CD4-positive, alpha-beta T cell treated with Interleukin-6 for 4 hours (primary cell): ENCODE measurements around the gene G3BP1.
"Not testable (repeated sequence)": the region's sequence is repeated elsewhere in the genome, so short reads cannot be mapped to it uniquely, and the experiment has no call there.

Experiments
- DNase-seq: peaks from one replicate; pipeline ENCODE4 v3.0.0-alpha.2; 2020; ENCODE audit warnings: mixed read lengths

The G3BP1 gene

GRCh38 chr5:151757233-151758140 lies 14.3 kb upstream of the G3BP1 start:
- DNase-seq = peak; percentile 35

DNA sequence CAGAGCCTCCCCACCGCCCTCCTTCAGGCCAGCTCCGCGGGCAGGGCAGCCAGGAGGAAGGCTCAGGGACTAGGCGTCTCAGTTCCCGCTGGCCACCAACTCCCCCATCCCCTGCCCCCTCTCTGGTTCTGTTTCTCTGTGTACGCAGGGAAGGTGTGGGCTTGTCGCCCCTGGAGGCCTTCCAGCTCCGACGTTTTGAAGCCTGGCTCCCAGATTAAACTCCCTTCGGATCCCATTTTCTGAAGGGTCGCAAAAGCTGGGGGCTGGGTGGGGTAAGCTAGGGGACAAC lies 13.7 kb upstream of the G3BP1 start:
- DNase-seq = no peak

GRCh38 chr5:151758430-151759241 lies 13.1 kb upstream of the G3BP1 start, which contains the start of gene ATOX1:
ATOX1 (minus strand) TSS chr5:151758631; CDS start chr5:151758551, 80 bp downstream.
- DNase-seq = peak; percentile 93

DNA sequence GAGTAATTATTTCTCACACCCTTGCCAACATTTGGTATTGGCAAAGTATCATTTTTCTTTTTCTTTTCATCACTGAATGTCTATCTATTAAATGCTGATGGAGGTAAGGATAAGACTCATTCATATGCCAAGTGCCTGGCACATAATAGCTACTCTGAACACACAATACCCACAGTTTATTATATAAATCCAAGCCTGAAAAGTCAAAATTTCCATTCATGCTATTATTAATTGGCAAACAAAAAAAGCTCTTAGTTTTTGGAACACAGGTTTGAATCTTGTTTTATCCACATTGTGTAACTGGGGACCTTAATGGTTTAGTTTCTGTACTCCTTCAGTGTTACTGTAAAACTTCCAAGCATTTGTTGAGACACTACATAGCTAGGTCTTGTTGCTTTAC lies 7.0 kb upstream of the G3BP1 start:
- no peak for DNase-seq

GRCh38 chr5:151766975-151767374 lies 4.8 kb upstream of the G3BP1 start:
- no peak for DNase-seq

- DNase-seq = peak; percentile 72
Observed at GRCh38 chr5:151770383-151771258, 1.1 kb upstream of the G3BP1 start.

DNA sequence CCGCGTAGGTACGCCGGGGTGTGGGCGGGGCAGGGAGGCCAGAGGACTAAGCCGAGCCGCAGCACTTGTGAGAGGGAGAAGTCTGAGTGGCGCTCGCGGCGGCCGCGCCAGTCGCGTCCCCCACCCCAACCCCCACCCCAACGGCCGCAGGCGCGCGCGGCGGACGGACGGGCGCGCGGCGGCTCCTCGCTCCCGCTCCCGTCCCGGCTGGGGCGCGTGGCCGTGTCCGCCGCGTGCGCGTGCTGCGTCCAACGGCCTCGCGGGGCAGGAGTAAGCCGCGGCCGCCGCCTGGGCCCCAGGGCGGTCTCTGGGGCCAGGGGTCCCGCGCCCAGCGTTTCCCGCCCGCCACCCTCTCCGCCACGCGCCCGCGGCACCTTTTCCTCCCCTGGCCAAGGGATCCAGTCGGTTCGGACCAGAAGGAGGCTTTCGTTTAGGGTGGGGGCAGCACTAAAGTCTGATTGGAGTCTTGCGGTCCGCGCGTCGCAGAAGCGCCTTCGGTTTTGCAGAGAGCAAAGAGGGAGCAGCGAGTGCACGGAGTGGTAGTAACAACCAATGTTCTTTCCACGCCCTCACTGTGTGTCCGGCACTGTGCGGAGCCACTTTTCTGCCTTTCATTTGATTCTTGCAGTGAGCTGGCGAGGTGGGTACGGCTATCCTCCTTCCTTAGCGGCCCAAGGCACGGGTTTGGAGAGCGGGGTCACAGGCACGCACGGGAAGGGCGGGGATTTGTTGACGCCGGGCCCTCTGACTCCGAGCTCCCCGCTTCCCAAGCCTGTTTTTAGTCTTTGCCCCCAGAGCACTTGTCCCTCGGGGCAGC lies 483 bp downstream of the G3BP1 start:
- peak; percentile 51 for DNase-seq

GRCh38 chr5:151772846-151773561 lies 1.2 kb downstream of the G3BP1 start:
- no peak for DNase-seq

GRCh38 chr5:151773951-151774350 lies 2.2 kb downstream of the G3BP1 start:
- DNase-seq = no peak

GRCh38 chr5:151775025-151775606 lies 3.4 kb downstream of the G3BP1 start:
- DNase-seq = no peak

DNA sequence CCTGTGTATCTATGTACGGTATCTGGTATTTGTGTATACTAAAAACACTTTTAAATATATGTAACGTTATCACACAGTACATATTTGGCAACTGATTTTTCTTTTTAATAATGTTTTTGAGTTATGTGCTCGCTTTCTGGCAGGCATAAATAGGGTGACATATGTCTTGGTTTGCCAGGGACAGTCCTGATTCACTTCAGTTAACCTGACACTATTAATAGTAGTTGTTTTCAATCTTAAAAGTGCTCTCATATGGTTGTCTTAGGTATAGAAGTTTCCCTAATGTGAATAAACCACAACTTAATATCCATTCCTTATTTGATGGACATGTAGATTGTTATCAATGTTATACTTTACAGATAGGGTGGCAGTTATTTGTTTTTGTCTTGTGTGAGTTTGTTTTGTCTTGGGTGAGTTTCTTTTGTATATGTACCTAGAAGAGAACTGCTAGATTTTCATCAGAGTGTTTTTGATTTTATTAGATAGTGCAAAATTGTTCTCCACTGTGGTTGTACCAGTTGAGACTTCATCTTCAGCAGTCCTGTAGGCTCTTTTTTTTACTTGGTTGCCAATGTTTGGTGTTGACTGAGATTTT lies 7.9 kb downstream of the G3BP1 start:
- no peak for DNase-seq

DNA sequence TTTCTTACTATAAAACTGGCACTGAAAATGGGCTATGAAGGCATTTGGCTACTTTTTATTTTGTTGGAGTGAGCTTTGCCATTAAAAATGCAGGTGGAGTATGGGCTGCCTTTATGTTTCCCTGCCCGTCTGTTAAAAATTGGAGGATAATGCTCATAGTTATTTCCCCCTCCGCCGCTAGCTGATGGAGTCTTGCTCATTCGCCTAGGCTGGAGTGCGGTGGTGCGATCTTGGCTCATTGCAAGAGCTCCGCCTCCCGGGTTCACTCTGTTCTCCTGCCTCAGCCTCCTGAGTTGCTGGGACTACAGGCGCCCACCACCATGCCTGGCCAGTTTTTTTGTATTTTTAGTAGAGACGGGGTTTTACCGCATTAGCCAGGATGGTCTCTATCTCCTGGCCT lies 8.6 kb downstream of the G3BP1 start:
- no peak for DNase-seq

- no peak for DNase-seq
Observed at GRCh38 chr5:151781201-151781600, 9.4 kb downstream of the G3BP1 start.

DNA sequence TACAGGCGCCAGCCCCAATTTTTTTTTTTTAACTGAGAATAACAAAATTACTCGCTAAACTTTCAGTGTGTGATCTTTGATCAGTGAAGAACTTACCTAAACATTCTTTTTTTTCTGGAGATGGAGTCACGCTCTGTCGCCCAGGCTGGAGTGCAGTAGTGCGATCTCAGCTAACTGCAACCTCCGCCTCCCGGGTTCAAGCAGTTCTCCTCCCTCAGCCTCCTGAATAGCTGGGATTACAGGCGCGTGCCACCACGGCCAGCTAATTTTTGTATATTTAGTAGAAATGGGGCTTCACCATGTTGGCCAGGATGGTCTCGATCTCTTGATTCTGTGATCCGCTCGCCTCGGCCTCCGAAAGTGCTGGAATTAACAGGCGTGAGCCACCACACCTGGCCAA lies 11.9 kb downstream of the G3BP1 start:
- not testable (repeated sequence) for DNase-seq

DNA sequence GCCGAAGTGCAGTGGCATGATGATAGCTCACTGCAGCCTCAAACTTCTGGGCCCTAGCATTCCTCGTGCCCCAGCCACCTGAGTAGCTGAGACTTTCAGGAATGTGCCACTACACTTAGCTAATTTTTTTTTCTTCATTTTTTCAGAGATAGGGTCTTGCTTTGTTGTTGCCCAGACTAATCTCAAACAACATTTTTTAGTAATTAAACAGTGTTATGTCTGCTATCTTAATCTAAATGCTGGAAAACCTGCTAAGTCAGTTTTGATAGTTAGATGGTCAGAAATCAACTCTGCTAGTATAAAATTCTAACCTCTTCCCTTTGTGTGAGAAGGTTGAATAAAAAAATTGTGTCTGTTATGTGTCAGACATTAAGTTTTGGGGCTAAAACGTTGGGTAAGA lies 12.4 kb downstream of the G3BP1 start:
- DNase-seq = no peak

DNA sequence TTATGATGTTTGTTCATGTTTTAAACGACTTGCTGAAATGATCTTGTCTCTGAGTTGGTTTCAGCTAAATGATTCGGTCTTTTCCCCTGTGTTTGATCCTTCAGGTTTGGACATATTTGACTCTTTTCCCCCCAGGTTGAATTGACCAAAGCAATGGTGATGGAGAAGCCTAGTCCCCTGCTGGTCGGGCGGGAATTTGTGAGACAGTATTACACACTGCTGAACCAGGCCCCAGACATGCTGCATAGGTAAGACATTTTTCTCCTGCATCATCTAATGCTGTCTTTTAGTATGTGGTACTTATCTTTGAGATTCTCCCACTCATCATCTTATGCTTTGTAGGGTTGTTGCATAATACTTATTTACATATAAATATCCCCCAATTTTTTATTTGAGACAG lies 14.7 kb downstream of the G3BP1 start:
- no peak for DNase-seq

DNA sequence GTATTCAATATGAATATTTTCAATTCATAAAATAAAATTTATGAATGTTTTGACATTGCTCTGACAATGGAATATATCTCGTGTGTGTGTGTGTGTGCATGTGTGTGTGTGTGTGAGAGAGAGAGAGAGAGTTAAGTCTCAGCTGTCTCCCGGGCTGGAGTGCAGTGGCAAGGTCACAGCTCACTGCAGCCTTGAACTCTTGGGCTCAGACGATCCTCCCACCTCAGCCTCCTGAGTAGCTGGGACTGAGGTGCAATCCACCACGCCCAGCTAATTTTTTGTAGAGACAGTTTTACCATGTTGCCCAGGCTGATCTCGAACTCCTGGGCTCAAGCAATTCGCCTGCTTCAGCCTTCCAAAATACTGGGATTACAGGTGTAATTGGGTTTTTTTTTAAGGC lies 16.1 kb downstream of the G3BP1 start:
- no peak for DNase-seq

GRCh38 chr5:151793358-151793757 lies 21.6 kb downstream of the G3BP1 start:
- no peak for DNase-seq

- DNase-seq = no peak
Observed at GRCh38 chr5:151795426-151795825, 23.7 kb downstream of the G3BP1 start.

- DNase-seq = no peak
Observed at GRCh38 chr5:151798674-151799073, 26.9 kb downstream of the G3BP1 start.

DNA sequence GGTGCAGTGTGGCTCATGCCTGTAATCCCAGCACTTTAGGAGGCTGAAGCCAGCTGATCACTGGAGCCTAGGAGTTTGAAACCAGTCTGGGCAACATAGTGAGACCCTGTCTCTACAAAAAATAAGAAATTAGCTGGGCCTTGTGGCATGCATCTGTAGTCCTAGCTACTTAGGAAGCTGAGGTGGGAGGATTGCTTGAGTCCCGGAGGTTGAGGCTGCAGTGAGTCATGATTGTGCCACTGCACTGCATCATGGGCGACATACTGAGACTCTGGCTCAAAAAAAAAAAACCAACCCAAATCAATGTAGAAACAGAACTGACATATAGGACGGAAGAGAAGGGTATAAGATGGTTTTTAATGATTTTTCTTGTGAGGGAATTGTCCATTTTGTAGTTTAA lies 27.7 kb downstream of the G3BP1 start:
- peak; percentile 4 for DNase-seq
